ENCODE measurements around the gene FOLR3.

DNA sequence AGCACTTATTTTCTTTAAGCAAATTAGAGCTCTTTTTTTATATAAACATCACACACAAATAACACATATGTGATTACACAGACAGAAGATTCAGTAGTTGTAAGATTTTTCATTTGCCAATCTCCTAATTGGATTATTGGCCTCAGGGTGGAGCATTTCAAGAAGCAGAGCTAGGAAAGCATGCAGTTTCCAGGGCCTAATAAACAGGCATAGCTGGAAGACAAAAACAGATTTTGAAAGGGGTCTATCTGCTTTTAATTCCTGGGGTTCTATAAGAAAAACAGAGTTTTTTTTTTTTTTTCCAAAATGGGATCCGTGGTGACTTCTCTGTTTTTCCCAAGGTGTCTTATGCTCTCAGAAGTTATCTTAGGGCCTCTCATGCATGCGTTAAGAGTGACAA is 7.6 kb upstream of the FOLR3 start:
- TF ChIP-seq TCF7 (CRISPR knock-in tag; IDR thresholded peaks at IDR 0.05; ENCODE audit: low read depth): no peak
- TF ChIP-seq, protein P1, sequence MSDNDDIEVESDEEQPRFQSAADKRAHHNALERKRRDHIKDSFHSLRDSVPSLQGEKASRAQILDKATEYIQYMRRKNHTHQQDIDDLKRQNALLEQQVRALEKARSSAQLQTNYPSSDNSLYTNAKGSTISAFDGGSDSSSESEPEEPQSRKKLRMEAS (CRISPR knock-in tag; IDR thresholded peaks at IDR 0.05): no peak
- TF ChIP-seq CTCF (IDR thresholded peaks at IDR 0.05): no peak
- TF ChIP-seq ZNF232 (CRISPR knock-in tag; IDR thresholded peaks at IDR 0.05): no peak
- no peak for TF ChIP-seq GABPB1 (CRISPR knock-in tag; IDR thresholded peaks at IDR 0.05)
- TF ChIP-seq FOXP1 (CRISPR knock-in tag; IDR thresholded peaks at IDR 0.05; ENCODE audit: borderline replicate concordance): no peak
- no peak for TF ChIP-seq ZNF317 (CRISPR knock-in tag; IDR thresholded peaks at IDR 0.05; ENCODE audit: borderline replicate concordance, low read depth)
- TF ChIP-seq, protein P2, sequence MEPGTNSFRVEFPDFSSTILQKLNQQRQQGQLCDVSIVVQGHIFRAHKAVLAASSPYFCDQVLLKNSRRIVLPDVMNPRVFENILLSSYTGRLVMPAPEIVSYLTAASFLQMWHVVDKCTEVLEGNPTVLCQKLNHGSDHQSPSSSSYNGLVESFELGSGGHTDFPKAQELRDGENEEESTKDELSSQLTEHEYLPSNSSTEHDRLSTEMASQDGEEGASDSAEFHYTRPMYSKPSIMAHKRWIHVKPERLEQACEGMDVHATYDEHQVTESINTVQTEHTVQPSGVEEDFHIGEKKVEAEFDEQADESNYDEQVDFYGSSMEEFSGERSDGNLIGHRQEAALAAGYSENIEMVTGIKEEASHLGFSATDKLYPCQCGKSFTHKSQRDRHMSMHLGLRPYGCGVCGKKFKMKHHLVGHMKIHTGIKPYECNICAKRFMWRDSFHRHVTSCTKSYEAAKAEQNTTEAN (CRISPR knock-in tag; IDR thresholded peaks at IDR 0.05): no peak
- no peak for TF ChIP-seq FOXP4 (CRISPR knock-in tag; IDR thresholded peaks at IDR 0.05)
- TF ChIP-seq NR3C1 (CRISPR knock-in tag; conservative IDR thresholded peaks at IDR 0.05; ENCODE audit: low read depth): no peak

All from WTC11 (cell line).